Choroid plexus epithelial cell (primary cell): ENCODE measurements around the gene FMO3.

Source experiments
- DNase-seq: peaks from one replicate; pipeline ENCODE4 v3.0.0-alpha.2; 2010; ENCODE audit warnings: low read depth
- H3K4me3 ChIP-seq: 2 replicates; pipeline ENCODE4 v1.5.1; 2011; ENCODE audit warnings: low read depth, mild to moderate bottlenecking, control low read depth, low read length, moderate library complexity
- CTCF ChIP-seq: conservative IDR thresholded peaks from 2 replicates; pipeline ENCODE4 v1.5.1; 2011; ENCODE audit warnings: low read depth, mild to moderate bottlenecking, control low read depth, inconsistent platforms, low read length, moderate library complexity

FMO3 gene

GRCh38 chr1:171075041-171075440, 15.7 kb upstream of the FMO3 start:
- no peak for TF ChIP-seq CTCF
- DNase-seq = no peak
- no peak overlapping the region for H3K4me3 ChIP-seq

GRCh38 chr1:171081314-171081753, 9.4 kb upstream of the FMO3 start:
- peak; percentile 52 for TF ChIP-seq CTCF
- peak; percentile 79 for DNase-seq
- H3K4me3 ChIP-seq = no peak overlapping the region

- no peak for DNase-seq
- no peak overlapping the region for H3K4me3 ChIP-seq
- no peak for TF ChIP-seq CTCF
Measured at GRCh38 chr1:171081763-171082201, 8.9 kb upstream of the FMO3 start.

GRCh38 chr1:171082606-171083005, 8.1 kb upstream of the FMO3 start:
- DNase-seq = no peak
- H3K4me3 ChIP-seq = no peak overlapping the region
- no peak for TF ChIP-seq CTCF

GRCh38 chr1:171083222-171083621, 7.5 kb upstream of the FMO3 start:
- TF ChIP-seq CTCF = no peak
- H3K4me3 ChIP-seq = no peak overlapping the region
- no peak for DNase-seq

- no peak for DNase-seq
- H3K4me3 ChIP-seq = no peak overlapping the region
- TF ChIP-seq CTCF = no peak
Measured at GRCh38 chr1:171084091-171084490, 6.6 kb upstream of the FMO3 start.

- DNase-seq = no peak
- no peak for TF ChIP-seq CTCF
- H3K4me3 ChIP-seq = no peak overlapping the region
Measured at GRCh38 chr1:171084870-171085269, 5.8 kb upstream of the FMO3 start.
